Measurements from ENCODE around the gene SLC23A1.
"Not testable (repeated sequence)": the region's sequence is repeated elsewhere in the genome, so short reads cannot be mapped to it uniquely, and the experiment has no call there.

SLC23A1 gene

DNA sequence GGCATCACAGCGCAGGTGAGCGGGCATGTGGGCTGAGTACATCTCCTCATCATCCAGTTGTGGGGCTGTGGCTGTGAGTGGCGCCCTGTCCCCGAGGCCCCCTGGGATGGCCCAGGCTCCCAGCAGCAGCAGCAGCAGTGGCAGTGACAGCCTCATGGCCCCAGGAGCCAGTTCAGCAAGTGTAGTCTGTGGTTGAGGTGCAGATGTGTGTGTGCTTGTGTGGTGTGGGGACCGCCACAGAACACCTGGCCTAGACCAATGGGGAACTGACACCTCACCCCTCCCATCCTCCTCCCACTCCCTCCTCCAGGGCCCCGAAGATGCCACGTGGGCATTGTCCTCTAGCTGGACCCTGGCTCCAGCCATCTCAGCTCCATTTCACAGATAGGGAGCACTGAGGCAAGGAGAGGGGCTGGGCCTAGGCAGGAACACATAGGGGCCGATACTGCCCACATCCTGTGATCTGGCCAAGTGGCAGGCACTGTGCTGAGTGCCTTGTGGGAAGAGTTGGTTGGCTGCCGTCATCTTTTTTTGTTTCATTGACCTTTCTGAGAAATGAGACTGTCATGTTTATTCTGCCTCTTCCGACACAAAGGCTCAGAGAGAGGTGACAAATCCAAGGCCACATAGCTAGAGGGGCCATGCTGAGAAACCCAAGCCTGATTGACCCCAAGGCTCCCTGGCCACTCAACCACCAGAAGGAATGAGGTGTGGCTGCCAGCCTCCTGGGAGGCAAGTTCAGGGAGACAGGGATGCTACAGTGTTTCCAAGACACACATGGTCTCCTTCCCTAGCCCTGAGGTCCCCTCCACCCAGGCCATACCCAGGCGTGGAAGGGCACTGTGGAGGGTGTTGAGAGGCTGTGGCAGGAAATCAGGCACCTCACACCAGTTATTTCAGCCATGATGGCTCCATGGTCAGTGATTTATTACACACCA, 6.9 kb upstream of the SLC23A1 start, which contains the start of gene MZB1:
TSS of gene MZB1 (minus strand) at position 213 of the 938 bp plus-strand sequence. CDS start at position 156, 57 bp downstream.
- peak in 2 of 5 experiments; percentile 83 to 97 for DNase-seq

- no peak for DNase-seq
Measured at GRCh38 chr5:139388198-139388821, 5.2 kb upstream of the SLC23A1 start.

- no peak for DNase-seq
Measured at GRCh38 chr5:139387611-139388197, 4.6 kb upstream of the SLC23A1 start.

- DNase-seq, result not testable (repeated sequence)
Measured at GRCh38 chr5:139386956-139387355, 3.9 kb upstream of the SLC23A1 start.

- no peak for DNase-seq
Measured at GRCh38 chr5:139386050-139386438, 2.9 kb upstream of the SLC23A1 start.

DNA sequence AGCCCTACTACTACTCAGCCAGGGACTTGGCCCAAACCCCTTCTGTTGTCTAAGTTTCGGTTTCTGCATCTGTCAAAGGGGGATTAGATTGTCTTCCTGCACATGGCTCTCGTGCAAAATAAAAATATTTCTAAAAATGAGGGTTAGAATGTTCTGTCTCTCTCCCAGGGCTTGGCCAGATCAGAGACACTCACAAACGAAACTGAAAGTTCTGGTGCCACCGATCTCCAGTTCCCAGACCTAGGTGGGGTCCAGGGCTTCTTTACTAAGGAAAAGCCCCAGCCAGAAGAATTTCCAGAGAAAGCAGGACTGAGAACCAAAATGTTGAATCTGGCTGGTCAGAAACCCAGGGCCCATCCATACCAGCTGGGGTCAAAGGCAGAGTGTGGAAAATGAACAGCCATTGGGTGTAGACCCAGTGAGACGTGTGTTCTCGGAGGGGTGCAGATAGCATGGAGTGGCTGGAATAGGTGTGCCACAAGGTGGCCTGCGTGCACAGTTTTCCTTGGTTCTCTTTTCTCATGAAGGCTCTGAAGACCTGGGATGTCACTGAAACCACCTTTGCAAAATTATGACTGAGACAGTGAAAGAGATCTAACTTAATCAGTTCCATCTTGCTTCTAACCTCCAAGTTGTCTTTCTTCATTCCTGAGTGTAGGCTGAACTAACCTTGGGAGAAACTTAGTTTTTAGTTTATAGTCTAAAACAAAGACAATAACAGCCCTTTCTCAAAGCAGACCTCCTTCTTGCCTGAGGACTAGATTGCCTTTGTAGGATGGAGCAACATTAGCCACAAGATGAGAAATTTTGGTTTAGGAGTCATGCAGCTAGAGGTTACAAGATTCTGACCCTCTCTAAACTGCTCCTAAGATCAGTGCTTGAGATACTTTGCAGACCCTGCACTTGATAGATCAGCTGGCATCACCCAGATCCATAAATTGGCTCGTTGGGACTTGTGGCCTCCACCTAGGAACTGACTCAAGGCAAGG, 2.3 kb upstream of the SLC23A1 start:
- DNase-seq, result peak in 1 of 5 experiments; percentile 56

DNA sequence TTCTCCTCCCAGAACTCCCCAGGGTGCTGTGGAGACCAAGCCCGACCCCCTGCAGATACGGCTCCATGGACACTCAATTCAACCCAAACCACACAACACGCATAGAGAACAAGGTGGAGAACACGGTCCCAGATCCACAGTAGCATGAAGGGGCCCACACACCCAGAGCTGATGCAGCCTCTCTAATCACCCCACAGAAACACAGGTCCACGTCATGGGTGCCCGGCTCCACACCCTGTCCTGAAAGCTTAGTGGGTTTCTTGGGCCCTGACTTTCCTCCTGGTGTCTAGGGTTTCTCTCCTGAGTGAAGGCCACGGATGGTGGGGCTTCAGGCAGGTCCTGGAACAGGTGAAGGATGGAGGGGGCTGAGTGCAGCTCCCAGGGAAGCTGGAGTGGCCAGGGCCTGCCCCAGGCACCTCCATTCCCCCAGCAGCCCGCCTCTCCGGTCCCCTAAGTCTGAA, 1.5 kb upstream of the SLC23A1 start:
- DNase-seq, result no peak

DNA sequence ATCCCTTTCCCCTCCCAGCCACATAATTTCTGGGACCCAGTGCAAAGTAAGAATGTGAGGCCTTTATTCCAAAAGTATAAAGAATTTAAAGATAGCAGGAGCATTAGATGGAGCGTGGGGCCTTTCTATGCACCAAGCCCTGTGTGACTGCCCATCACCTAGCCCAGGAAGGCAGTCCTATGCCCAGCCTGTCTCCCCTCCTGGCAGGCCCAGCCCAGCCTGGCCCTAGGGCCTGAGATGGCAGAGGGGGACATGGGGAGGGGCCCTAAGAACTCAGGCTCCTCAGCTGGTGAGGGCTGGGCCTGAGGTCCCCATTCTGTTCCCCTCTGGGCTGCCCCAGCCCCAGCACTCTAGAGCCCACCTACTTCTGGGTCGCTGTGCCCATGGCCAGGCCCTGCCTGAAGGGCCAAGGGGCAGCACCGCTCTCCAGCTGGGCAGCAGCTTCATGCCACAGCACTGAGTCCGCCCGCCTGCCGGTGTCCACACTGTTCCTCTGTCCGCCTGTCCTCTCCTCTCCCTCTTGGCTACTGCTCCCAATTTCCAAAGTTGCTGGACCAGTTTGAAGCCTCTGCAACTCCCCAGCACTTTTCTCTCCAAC, 995 bp upstream of the SLC23A1 start:
- no peak for DNase-seq

- DNase-seq, result no peak
Measured at GRCh38 chr5:139382807-139383206, 290 bp downstream of the SLC23A1 start.

DNA sequence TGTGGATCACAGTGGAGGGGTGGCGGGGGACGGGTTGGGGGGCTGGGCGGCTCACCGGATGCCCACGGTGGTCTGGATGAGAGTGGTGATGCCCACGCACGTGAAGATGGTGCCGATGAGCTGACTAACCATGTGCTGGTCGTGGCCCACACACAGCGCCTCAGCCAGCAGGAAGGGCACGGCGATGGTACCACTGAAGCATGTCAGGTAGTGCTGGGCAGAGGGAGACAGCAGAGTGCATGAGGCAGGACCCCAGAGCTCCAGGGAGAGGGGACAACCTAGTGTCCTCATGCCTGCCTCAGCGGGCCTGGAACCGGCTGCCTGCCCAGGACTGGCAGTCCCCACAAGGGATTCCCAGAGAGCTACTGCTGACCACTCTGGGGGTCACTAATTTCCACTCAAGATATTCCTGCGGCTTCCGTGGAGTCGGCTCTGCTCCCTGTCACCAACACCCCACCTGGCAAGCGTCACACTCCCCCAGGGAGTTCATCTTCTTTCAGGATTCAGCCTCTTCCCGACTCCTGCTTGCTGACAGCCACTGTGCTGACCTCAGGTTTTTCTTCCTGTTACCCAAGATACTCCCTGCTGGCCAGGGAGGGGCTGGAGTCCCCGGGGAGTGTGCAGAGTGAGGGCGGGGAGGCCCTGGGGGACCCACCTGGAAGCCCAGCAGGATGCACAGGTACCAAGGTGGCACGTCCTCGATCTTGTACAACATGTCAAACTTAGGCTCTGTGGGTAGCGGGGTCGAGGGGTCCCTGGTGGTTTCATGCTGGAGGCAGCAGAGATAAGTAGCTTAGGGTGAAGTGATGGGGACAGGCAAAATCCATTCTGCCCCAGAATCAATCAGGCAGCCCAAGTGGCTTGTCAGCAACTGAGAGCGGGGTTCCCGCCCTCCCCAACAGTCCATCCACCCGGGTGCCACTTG, 998 bp downstream of the SLC23A1 start:
- no peak for DNase-seq

DNA sequence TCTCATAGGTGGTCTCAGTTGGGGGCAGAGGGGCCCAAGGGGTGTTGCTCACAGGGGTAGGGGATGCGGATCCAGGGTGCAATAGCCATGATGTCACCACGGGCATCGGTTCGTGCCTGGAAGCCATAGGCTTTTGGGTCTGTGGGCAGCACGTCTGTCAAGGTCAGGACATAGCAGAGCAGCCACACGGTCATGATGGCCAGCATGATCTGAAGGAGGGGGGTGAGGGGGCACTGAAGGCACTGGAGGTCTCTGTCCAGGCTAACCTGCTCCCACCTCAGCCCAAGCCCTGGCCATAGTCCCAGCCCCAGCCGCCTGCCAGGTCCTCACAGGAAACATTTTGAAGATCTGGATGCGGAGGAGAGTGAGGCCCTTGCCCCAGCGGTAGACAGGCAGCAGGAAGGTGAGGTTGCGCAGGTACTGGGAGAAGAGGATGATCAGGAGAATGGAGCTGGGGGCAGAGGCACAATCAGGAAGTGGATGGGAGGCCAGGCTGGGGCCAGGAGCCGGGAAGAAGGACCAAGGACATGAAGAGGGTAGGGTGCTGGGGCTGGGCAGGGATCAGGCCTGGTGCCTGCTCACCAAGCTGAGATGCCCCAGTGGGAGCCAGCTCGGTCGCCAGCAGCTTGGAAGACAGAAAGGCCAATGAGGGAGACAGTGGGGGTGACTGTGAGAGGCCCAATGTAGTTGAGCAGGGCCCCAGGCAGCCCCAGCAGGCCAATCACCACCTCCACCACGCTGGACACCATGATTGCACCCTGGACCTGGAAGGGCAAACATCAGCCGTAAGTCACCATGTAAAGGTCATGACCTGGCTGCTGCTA, 3.3 kb downstream of the SLC23A1 start:
- no peak for DNase-seq

GRCh38 chr5:139378941-139379361, 4.1 kb downstream of the SLC23A1 start:
- no peak for DNase-seq

DNA sequence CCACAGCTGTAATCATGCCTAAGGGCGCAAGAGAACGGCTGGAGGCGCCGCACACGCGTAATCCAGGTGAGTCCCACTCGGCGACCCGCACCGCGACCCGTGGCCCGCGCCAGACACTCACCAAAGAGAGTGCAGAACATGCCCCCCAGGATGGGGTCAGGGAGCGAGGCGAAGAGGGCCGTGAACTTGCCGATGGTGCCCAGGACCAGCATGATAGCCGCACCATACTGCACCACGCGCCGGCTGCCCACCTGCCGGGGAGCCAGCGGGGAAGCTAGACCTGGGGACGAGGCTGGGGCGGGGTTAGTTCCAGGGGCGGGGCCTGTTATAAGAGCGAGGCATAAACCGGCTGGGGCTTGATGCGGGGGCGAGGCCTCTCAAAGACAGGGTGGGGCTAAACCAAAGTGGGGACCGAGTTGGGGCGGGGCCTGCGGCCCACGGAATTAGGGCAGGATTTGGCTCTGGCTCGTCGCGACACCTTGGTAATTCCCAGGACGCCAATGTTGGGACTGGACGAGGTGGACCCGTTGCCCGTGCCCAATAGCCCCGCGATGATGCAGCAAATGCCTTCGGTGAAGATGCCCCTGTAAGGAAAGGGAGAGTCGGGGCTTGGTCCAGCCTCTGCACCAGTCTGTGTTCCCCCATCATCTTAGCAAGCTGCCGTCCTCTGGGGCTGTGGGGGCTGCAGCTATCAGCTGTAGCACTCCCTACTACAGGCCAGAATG, 4.8 kb downstream of the SLC23A1 start:
- DNase-seq, result no peak

DNA sequence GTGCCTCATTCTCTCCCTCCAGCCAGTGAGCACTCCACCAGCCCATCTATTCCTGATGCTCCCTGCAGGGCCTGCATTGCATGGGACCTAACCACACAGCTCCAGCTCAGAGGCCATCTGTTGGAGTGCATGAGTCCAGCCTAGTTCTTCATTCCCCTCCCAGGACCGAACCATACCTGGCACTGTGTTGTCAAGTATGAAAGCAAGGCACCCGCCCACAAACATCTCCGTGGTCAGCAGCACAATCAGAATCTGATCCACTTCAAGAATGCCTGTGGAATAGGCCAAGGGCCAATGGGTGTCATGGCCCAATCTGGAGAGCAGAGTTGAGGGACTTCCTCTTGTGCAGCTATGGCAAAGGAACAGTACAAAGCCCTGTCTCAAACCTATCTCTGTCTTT, 5.9 kb downstream of the SLC23A1 start:
- no peak for DNase-seq

DNA sequence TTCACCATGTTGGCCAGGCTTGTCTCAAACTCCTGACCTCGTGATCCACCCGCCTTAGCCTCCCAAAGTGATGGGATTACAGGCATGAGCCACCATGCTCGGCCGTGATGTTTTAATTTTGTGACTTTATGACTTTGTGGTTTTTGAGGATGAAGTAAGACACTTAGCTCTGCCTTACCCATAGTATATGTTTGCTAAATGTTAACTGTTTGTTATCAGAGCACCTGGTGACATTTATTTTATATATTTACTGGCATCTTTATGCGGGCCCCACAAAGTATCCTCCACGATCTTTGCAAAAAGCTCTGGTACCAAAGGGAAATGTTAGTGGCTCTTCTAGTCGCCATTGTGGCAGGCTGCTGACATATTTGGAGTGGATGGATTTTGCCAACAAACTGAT, 6.7 kb downstream of the SLC23A1 start:
- DNase-seq, result no peak

- DNase-seq, result no peak
Measured at GRCh38 chr5:139374909-139375308, 8.2 kb downstream of the SLC23A1 start.

GRCh38 chr5:139371482-139372435, 11.3 kb downstream of the SLC23A1 start:
- DNase-seq, result no peak

DNA sequence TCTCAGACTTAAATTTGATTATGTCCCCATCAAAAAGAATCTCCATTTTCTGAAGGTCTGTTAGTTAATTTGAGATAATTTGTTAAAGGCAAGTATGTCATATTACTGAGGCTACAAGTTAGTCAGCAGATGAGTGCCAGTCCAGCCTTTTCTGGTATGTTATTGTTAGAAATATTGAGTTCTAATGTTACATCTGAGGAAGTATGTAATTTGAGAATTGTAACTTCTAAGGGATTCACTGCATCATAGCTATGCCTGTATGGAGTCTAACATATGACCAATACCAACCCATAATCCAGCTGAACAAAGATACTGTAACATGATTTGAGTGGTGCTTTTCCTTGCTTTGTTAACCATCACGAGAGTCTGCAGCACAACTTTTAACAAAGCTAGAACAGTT, 13.9 kb downstream of the SLC23A1 start:
- no peak for DNase-seq
